Activated CD4-positive, alpha-beta T cell treated with anti-CD3 and anti-CD28 coated beads, Interleukin-2, amount 10 ng/mL, durations not matched to agents 7 days and 5 days (primary cell): ENCODE data around the gene STEAP3. TPM values are rescaled to one million over a fixed set of nuclear protein-coding genes. Genes with fewer than 3 reads are reported as not detected.

Experiments
- CTCF ChIA-PET: fragments of 350-600 bp; sonication (Branson Sonifier 250); formaldehyde crosslinking; loops from one replicate; lab custom pipeline; 2021; ENCODE audit warnings: antibody characterized with exemption; lab: Charles Lee
- POLR2A ChIA-PET: fragments of 350-600 bp; sonication (Branson Sonifier 250); formaldehyde crosslinking; loops from one replicate; lab custom pipeline; 2021; ENCODE audit warnings: antibody characterized with exemption; lab: Charles Lee
- DNase-seq: peaks from one replicate; pipeline ENCODE4 v3.0.0-alpha.2; 2020
- H3K27ac Mint-ChIP-seq: one replicate; pipeline ENCODE4 v1.8.0; 2021; ENCODE audit warnings: mild to moderate bottlenecking, moderate library complexity, mixed read lengths
- H3K27me3 Mint-ChIP-seq: one replicate; pipeline ENCODE4 v1.8.0; 2021; ENCODE audit warnings: mixed read lengths
- H3K36me3 Mint-ChIP-seq: one replicate; pipeline ENCODE4 v1.8.0; 2021; ENCODE audit warnings: low read depth, mixed read lengths
- H3K4me1 Mint-ChIP-seq: one replicate; pipeline ENCODE4 v1.8.0; 2021; ENCODE audit warnings: mixed read lengths
- H3K4me3 Mint-ChIP-seq: one replicate; pipeline ENCODE4 v1.8.0; 2021; ENCODE audit warnings: mild to moderate bottlenecking, moderate library complexity, mixed read lengths
- H3K9me3 Mint-ChIP-seq: one replicate; pipeline ENCODE4 v1.8.0; 2021; ENCODE audit warnings: mixed read lengths
- total RNA-seq, 2 experiments: library from RNA; stranded (reverse); gene quantifications; one replicate each; pipeline ENCODE4 v1.2.3, GENCODE V29; 2021

STEAP3 gene
- total RNA-seq, 2 experiments from 2014 or later: 0.06 TPM; not detected in 1

- CTCF ChIA-PET: interaction anchor here (0.9 kb wide), 1 partner anchor 14 kb away, joined by 3 read pairs; no protein-coding TSS in a partner anchor
- Mint-ChIP-seq H3K4me3 (no peak overlapping the region), H3K9me3 (no peaks in the 10 kb centered on the region), H3K36me3 (no peaks in the 10 kb centered on the region), H3K27ac (no peak overlapping the region), H3K27me3 (peaks cover 3% of the 10 kb centered on the region), H3K4me1 (no peaks in the 10 kb centered on the region)
- POLR2A ChIA-PET: no interaction called here
- no peak for DNase-seq
Observed at GRCh38 chr2:119184512-119184911, 39.1 kb upstream of the STEAP3 start.

- Mint-ChIP-seq H3K27me3 (peaks cover 4% of the 10 kb centered on the region), H3K27ac (no peak overlapping the region), H3K36me3 (no peaks in the 10 kb centered on the region), H3K4me1 (no peaks in the 10 kb centered on the region), H3K9me3 (no peaks in the 10 kb centered on the region), H3K4me3 (no peak overlapping the region)
- CTCF ChIA-PET: no interaction called here
- no peak for DNase-seq
- POLR2A ChIA-PET: no interaction called here
Observed at GRCh38 chr2:119190321-119191111, 33.1 kb upstream of the STEAP3 start.

GRCh38 chr2:119192893-119193292 lies 30.7 kb upstream of the STEAP3 start:
- no peaks in the 10 kb centered on the region for H3K4me1 Mint-ChIP-seq
- ChIA-PET CTCF (interaction anchor here (1.4 kb wide), 1 partner anchor 228 kb away, joined by 3 read pairs; no protein-coding TSS in a partner anchor), POLR2A (no interaction called here)

GRCh38 chr2:119195001-119195400 lies 28.6 kb upstream of the STEAP3 start:
- Mint-ChIP-seq H3K4me3 (no peak overlapping the region), H3K4me1 (no peaks in the 10 kb centered on the region), H3K36me3 (no peaks in the 10 kb centered on the region), H3K27me3 (peaks cover 7% of the 10 kb centered on the region), H3K9me3 (no peaks in the 10 kb centered on the region), H3K27ac (no peak overlapping the region)
- POLR2A ChIA-PET: no interaction called here
- CTCF ChIA-PET: interaction anchor here (0.6 kb wide), 1 partner anchor 1124 kb away, joined by 3 read pairs; no protein-coding TSS in a partner anchor
- DNase-seq: no peak

More at GRCh38 chr2:119192893-119193292, 30.7 kb upstream of the STEAP3 start:
- Mint-ChIP-seq H3K9me3 (no peaks in the 10 kb centered on the region), H3K27ac (no peak overlapping the region), H3K27me3 (peaks cover 7% of the 10 kb centered on the region), H3K36me3 (no peaks in the 10 kb centered on the region), H3K4me3 (no peak overlapping the region)
- no peak for DNase-seq

- POLR2A ChIA-PET: no interaction called here
- Mint-ChIP-seq H3K4me1 (no peaks in the 10 kb centered on the region), H3K9me3 (no peaks in the 10 kb centered on the region), H3K27me3 (peaks cover 7% of the 10 kb centered on the region), H3K4me3 (no peak overlapping the region), H3K36me3 (no peaks in the 10 kb centered on the region), H3K27ac (no peak overlapping the region)
- DNase-seq: no peak
- CTCF ChIA-PET: no interaction called here
Observed at GRCh38 chr2:119195887-119196286, 27.7 kb upstream of the STEAP3 start.

GRCh38 chr2:119196301-119197125 lies 27.1 kb upstream of the STEAP3 start:
- peaks cover 7% of the 10 kb centered on the region for H3K27me3 Mint-ChIP-seq
- H3K9me3 Mint-ChIP-seq: no peaks in the 10 kb centered on the region
- H3K36me3 Mint-ChIP-seq: no peaks in the 10 kb centered on the region
- H3K4me1 Mint-ChIP-seq: no peaks in the 10 kb centered on the region
- DNase-seq: no peak
- no peak overlapping the region for H3K27ac Mint-ChIP-seq
- ChIA-PET CTCF (no interaction called here), POLR2A (no interaction called here)
- H3K4me3 Mint-ChIP-seq: no peak overlapping the region

- H3K27me3 Mint-ChIP-seq: peaks cover 7% of the 10 kb centered on the region
Observed at GRCh38 chr2:119197126-119197405, 26.6 kb upstream of the STEAP3 start.

GRCh38 chr2:119197529-119198239 lies 25.9 kb upstream of the STEAP3 start:
- Mint-ChIP-seq H3K27me3 (peaks cover 7% of the 10 kb centered on the region), H3K4me3 (no peak overlapping the region), H3K36me3 (no peaks in the 10 kb centered on the region), H3K27ac (no peak overlapping the region), H3K4me1 (no peaks in the 10 kb centered on the region), H3K9me3 (no peaks in the 10 kb centered on the region)
- no peak for DNase-seq
- ChIA-PET POLR2A (no interaction called here), CTCF (interaction anchor here (0.6 kb wide), 1 partner anchor 1108 kb away, joined by 3 read pairs; no protein-coding TSS in a partner anchor)

More at GRCh38 chr2:119197126-119197405, 26.6 kb upstream of the STEAP3 start:
- no peak overlapping the region for H3K4me3 Mint-ChIP-seq
- DNase-seq: no peak
- POLR2A ChIA-PET: no interaction called here
- no peaks in the 10 kb centered on the region for H3K9me3 Mint-ChIP-seq
- H3K36me3 Mint-ChIP-seq: no peaks in the 10 kb centered on the region
- no peak overlapping the region for H3K27ac Mint-ChIP-seq
- CTCF ChIA-PET: no interaction called here
- no peaks in the 10 kb centered on the region for H3K4me1 Mint-ChIP-seq

- ChIA-PET CTCF (interaction anchor here (0.6 kb wide), 1 partner anchor 1108 kb away, joined by 3 read pairs; no protein-coding TSS in a partner anchor), POLR2A (no interaction called here)
- no peaks in the 10 kb centered on the region for H3K4me1 Mint-ChIP-seq
- no peak overlapping the region for H3K27ac Mint-ChIP-seq
- peaks cover 7% of the 10 kb centered on the region for H3K27me3 Mint-ChIP-seq
- no peak for DNase-seq
- no peak overlapping the region for H3K4me3 Mint-ChIP-seq
- no peaks in the 10 kb centered on the region for H3K9me3 Mint-ChIP-seq
- no peaks in the 10 kb centered on the region for H3K36me3 Mint-ChIP-seq
Observed at GRCh38 chr2:119198240-119198840, 25.3 kb upstream of the STEAP3 start.

GRCh38 chr2:119201815-119202214 lies 21.8 kb upstream of the STEAP3 start:
- no peak overlapping the region for H3K4me3 Mint-ChIP-seq
- ChIA-PET POLR2A (no interaction called here), CTCF (no interaction called here)
- H3K27me3 Mint-ChIP-seq: peaks cover 2% of the 10 kb centered on the region
- H3K27ac Mint-ChIP-seq: no peak overlapping the region
- H3K9me3 Mint-ChIP-seq: no peaks in the 10 kb centered on the region
- DNase-seq: no peak
- no peaks in the 10 kb centered on the region for H3K4me1 Mint-ChIP-seq
- H3K36me3 Mint-ChIP-seq: no peaks in the 10 kb centered on the region

GRCh38 chr2:119202610-119203310 lies 20.9 kb upstream of the STEAP3 start:
- H3K27me3 Mint-ChIP-seq: no peaks in the 10 kb centered on the region

GRCh38 chr2:119204525-119204924 lies 19.1 kb upstream of the STEAP3 start:
- no peak overlapping the region for H3K27ac Mint-ChIP-seq
- H3K9me3 Mint-ChIP-seq: no peaks in the 10 kb centered on the region
- H3K4me1 Mint-ChIP-seq: no peaks in the 10 kb centered on the region
- no peak for DNase-seq
- ChIA-PET CTCF (no interaction called here), POLR2A (no interaction called here)
- H3K27me3 Mint-ChIP-seq: no peaks in the 10 kb centered on the region
- no peak overlapping the region for H3K4me3 Mint-ChIP-seq
- no peaks in the 10 kb centered on the region for H3K36me3 Mint-ChIP-seq

More at GRCh38 chr2:119202610-119203310, 20.9 kb upstream of the STEAP3 start:
- H3K4me1 Mint-ChIP-seq: no peaks in the 10 kb centered on the region
- H3K27ac Mint-ChIP-seq: no peak overlapping the region
- no peak overlapping the region for H3K4me3 Mint-ChIP-seq
- no peaks in the 10 kb centered on the region for H3K36me3 Mint-ChIP-seq
- ChIA-PET POLR2A (no interaction called here), CTCF (no interaction called here)
- DNase-seq: no peak
- H3K9me3 Mint-ChIP-seq: no peaks in the 10 kb centered on the region
